Lower leg skin (tissue), 4 donors: Measurements from ENCODE around the gene FAM217A. TPM values are rescaled to one million over a fixed set of nuclear protein-coding genes. Genes with fewer than 3 reads are reported as not detected.

Experiments used
- DNase-seq, 2 donors: peaks; one replicate each; pipeline ENCODE4 v3.0.0-alpha.2; 2019; ENCODE audit warnings: low spot score in 2 of 2
- H3K4me3 ChIP-seq: fragments of 200-600 bp; sonication (generic); 2 replicates; pipeline ENCODE4 v1.5.1; 2017; ENCODE audit warnings: mild to moderate bottlenecking, low read depth; ENCODE audit not compliant: poor library complexity, severe bottlenecking
- POLR2A ChIP-seq, 2 donors: fragments of 450-650 bp; IDR thresholded peaks; one replicate each; pipeline ENCODE4 v1.6.1; 2016 to 2017; ENCODE audit warnings: antibody characterized with exemption in 2 of 2, mild to moderate bottlenecking in 1 of 2, moderate library complexity in 1 of 2
- WGBS, 2 donors: methylation state at CpG; one replicate each; pipeline ENCODE4 v1.1.5; 2018; 5-methylcytosine and 5-hydroxymethylcytosine counted together
- intact Hi-C: fragments of 100-400 bp; cut with DNase I; formaldehyde crosslinking; loops from one replicate; pipeline ENCODE4 v1.15.0; 2023; ENCODE audit warnings: low total_unique reads
- total RNA-seq, 4 donors: library from RNA; depleted of rRNA; stranded (reverse); fragments of >200 nt; gene quantifications; one replicate each; pipeline ENCODE4 v1.1.0, GENCODE V29; 2016
- TF ChIP-seq, protein P1 (sequence below), 3 donors: fragments of 450-650 bp; IDR thresholded peaks; one replicate each; pipeline ENCODE4 v1.5.1; 2016; ENCODE audit warnings: antibody characterized with exemption in 3 of 3, mild to moderate bottlenecking in 3 of 3, moderate library complexity in 2 of 3

FAM217A gene, protein sequence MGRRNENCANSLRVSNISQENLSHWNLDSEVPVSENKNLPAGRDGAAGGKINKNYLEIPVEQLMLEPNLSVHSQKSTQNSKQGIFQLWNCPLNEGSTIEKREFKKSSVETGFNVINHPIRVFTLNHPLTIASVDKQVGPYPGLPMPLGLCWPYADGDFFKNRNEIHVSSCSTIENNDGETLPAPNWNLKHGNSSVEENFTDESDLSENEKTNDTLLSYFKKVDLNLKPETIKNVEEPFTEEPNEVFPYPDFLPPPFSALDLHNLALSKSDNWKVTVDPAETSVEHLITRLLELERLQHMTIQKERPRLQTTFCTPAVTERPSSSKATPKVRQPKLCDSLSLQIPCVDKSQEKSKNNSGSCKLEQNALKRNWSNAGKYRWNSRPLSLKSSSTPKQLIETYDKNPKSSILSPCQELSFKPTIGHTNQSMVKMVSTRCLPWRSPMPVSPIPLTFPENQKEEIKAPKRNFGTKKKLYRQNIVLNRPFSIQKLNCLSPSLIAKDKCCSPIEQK
- not detected for total RNA-seq

DNA sequence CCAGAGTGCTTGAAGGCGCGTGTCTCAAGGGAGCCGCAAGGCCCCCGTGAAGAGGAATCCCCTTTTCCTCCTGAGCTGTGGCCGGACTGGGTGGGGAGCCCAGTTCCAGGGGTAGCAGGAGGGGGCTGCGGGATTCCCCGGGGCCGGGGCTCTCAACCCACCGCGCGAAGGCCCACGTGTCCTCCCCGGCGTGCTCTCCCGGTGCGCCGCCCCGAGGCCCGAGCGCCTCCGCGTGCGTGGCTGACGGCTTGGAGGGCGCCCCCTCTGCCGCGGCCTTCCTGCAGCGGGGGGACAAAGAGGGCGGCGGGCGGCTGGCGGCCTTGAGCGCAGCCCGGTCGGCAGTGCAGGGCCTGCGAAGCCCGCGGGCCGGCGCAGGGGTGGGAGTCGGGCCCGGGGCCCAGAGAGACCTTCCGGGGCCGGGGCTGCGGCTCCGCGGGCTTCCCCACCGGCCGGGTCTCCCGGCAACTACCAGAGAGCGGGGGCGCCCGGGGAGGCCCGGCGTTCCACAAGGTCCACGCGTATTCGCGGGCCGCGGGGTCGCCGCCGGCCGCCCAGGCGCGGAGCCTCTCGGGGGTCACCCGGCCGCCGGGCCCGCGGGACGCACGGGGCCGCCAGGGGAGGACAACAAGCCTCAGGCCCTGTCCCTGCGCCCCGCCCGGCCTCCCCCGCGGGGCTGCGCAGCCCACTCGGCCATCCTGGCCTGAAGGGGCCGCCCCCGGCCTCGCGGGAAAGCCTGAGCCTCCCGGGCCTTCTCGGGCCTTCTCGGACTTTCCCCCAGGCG, at the start of gene FAM217A:
FAM217A (minus strand) TSS at position 447 of the 781 bp plus-strand sequence. CDS start 1,723 bp downstream, outside the sequence.
- intact Hi-C loops, result no loop called here
- TF ChIP-seq POLR2A (IDR thresholded peaks at IDR 0.05), result no peak
- TF ChIP-seq, protein P1, sequence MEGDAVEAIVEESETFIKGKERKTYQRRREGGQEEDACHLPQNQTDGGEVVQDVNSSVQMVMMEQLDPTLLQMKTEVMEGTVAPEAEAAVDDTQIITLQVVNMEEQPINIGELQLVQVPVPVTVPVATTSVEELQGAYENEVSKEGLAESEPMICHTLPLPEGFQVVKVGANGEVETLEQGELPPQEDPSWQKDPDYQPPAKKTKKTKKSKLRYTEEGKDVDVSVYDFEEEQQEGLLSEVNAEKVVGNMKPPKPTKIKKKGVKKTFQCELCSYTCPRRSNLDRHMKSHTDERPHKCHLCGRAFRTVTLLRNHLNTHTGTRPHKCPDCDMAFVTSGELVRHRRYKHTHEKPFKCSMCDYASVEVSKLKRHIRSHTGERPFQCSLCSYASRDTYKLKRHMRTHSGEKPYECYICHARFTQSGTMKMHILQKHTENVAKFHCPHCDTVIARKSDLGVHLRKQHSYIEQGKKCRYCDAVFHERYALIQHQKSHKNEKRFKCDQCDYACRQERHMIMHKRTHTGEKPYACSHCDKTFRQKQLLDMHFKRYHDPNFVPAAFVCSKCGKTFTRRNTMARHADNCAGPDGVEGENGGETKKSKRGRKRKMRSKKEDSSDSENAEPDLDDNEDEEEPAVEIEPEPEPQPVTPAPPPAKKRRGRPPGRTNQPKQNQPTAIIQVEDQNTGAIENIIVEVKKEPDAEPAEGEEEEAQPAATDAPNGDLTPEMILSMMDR (IDR thresholded peaks at IDR 0.05), result no peak
- no peak within 1 kb of the TSS for H3K4me3 ChIP-seq
- DNase-seq, result no peak
- WGBS, 2 donors, result 60 to 77% methylated on average over 10 to 49 of the region's 91 CpGs

GRCh38 chr6:4128072-4128471, 49.1 kb upstream of the FAM217A start:
- WGBS, 2 donors, result 46 to 55% methylated on average over 1 of the region's 1 CpG
- H3K4me3 ChIP-seq, result no peak overlapping the region
- intact Hi-C loops, result no loop called here
- TF ChIP-seq POLR2A (IDR thresholded peaks at IDR 0.05), result no peak
- no peak for DNase-seq

- no peak overlapping the region for H3K4me3 ChIP-seq
- intact Hi-C loops, result no loop called here
- TF ChIP-seq POLR2A (IDR thresholded peaks at IDR 0.05), result no peak
- DNase-seq, result no peak
- 80 to 86% methylated on average over 7 to 8 of the region's 8 CpGs for WGBS, 2 donors
These were observed 47.3 kb upstream of the FAM217A start for GRCh38 chr6:4125933-4126864.

GRCh38 chr6:4125500-4125899, 46.6 kb upstream of the FAM217A start:
- intact Hi-C loops, result no loop called here
- no peak overlapping the region for H3K4me3 ChIP-seq
- DNase-seq, result no peak
- WGBS, 2 donors, result 94 to 95% methylated on average over 5 of the region's 5 CpGs
- TF ChIP-seq, protein P1 (IDR thresholded peaks at IDR 0.05), result no peak
- TF ChIP-seq POLR2A (IDR thresholded peaks at IDR 0.05), result no peak

GRCh38 chr6:4124351-4124750, 45.4 kb upstream of the FAM217A start:
- DNase-seq, result no peak
- WGBS, 2 donors, result 52 to 59% methylated on average over 1 of the region's 1 CpG
- intact Hi-C loops, result no loop called here
- no peak overlapping the region for H3K4me3 ChIP-seq
- TF ChIP-seq, protein P1 (IDR thresholded peaks at IDR 0.05), result no peak
- TF ChIP-seq POLR2A (IDR thresholded peaks at IDR 0.05), result no peak

DNA sequence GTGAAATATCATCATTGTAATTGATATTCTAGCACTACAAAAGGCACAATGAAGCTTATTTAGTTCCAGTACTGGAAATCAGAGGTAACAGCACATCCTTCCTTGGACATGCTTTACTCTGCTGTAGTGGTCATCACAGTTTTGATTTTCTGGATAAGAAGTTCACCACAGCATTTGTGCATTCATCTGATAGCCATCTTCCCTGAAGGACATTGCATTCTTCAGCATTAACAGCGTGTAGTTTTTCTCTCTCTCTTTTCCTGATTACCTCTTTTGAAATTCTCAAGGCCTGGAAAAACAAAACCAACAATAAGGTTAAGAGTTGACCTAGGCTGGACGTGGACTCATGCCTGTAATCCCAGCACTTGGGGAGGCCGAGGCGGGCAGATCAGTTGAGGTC, 36.8 kb upstream of the FAM217A start:
- TF ChIP-seq, protein P1 (IDR thresholded peaks at IDR 0.05), result no peak
- TF ChIP-seq POLR2A (IDR thresholded peaks at IDR 0.05), result no peak
- DNase-seq, result no peak
- intact Hi-C loops, result no loop called here
- no peak overlapping the region for H3K4me3 ChIP-seq
- 97% methylated on average over 4 of the region's 4 CpGs for WGBS, 2 donors
